Neural crest cell (in vitro differentiated cells): ENCODE data around the gene GPR15. TPM values are rescaled to one million over a fixed set of nuclear protein-coding genes. Genes with fewer than 3 reads are reported as not detected.

ENCODE experiments used
- DNase-seq: peaks from one replicate; pipeline ENCODE4 v3.0.0; 2021; ENCODE audit warnings: low read depth, mixed read lengths, low spot score
- H3K27ac Mint-ChIP-seq: one replicate; pipeline ENCODE4 v1.8.0; 2021; ENCODE audit warnings: mild to moderate bottlenecking, mixed read lengths; ENCODE audit not compliant: unreplicated experiment
- H3K27me3 Mint-ChIP-seq: 2 replicates; pipeline ENCODE4 v1.8.0; 2021; ENCODE audit warnings: low read depth, mild to moderate bottlenecking, mixed read lengths
- H3K36me3 Mint-ChIP-seq: 2 replicates; pipeline ENCODE4 v1.8.0; 2021; ENCODE audit warnings: low read depth, mild to moderate bottlenecking, mixed read lengths
- H3K4me1 Mint-ChIP-seq: 2 replicates; pipeline ENCODE4 v1.8.0; 2021; ENCODE audit warnings: mixed read lengths
- H3K4me3 Mint-ChIP-seq: one replicate; pipeline ENCODE4 v1.8.0; 2021; ENCODE audit warnings: mild to moderate bottlenecking, mixed read lengths
- H3K9me3 Mint-ChIP-seq: 2 replicates; pipeline ENCODE4 v1.8.0; 2021; ENCODE audit warnings: mixed read lengths
- total RNA-seq: library from RNA; stranded (reverse); gene quantifications from 2 replicates; pipeline ENCODE4 v1.2.1, GENCODE V29; 2021
- TF ChIP-seq, protein P1 (sequence below): fragments of 200-600 bp; sonication (generic); conservative IDR thresholded peaks from 2 replicates; pipeline ENCODE4 v1.5.0; 2021; ENCODE audit warnings: antibody characterized with exemption, mild to moderate bottlenecking

GPR15 gene
- total RNA-seq, 1 donor from 2014 or later: not detected

DNA sequence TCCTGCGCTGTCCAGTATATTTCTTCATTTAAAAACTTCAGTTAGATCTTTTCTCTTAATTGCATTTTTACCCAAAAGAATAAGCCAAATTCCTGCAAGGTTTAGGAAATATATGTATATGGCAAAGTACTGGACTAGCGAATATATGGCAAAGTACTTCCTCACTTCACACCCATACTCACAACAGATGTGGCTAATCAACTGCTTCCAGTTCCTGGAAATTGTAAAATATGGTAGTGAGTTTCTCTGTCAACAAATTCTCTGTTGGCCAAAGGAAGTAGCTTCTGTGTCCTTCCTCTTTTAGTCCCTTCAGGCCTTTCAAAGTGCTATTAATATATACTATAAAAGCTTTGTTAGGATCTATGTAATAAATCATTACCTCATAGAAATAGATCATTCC, 22.0 kb downstream of the GPR15 start:
- Mint-ChIP-seq H3K36me3 (no peaks in the 10 kb centered on the region), H3K27ac (no peak overlapping the region), H3K4me1 (no peaks in the 10 kb centered on the region), H3K9me3 (no peaks in the 10 kb centered on the region), H3K4me3 (no peak overlapping the region), H3K27me3 (peaks cover 5% of the 10 kb centered on the region)
- TF ChIP-seq, protein P1, sequence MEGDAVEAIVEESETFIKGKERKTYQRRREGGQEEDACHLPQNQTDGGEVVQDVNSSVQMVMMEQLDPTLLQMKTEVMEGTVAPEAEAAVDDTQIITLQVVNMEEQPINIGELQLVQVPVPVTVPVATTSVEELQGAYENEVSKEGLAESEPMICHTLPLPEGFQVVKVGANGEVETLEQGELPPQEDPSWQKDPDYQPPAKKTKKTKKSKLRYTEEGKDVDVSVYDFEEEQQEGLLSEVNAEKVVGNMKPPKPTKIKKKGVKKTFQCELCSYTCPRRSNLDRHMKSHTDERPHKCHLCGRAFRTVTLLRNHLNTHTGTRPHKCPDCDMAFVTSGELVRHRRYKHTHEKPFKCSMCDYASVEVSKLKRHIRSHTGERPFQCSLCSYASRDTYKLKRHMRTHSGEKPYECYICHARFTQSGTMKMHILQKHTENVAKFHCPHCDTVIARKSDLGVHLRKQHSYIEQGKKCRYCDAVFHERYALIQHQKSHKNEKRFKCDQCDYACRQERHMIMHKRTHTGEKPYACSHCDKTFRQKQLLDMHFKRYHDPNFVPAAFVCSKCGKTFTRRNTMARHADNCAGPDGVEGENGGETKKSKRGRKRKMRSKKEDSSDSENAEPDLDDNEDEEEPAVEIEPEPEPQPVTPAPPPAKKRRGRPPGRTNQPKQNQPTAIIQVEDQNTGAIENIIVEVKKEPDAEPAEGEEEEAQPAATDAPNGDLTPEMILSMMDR: no peak
- DNase-seq: no peak

GRCh38 chr3:98554580-98554979, 22.8 kb downstream of the GPR15 start:
- Mint-ChIP-seq H3K4me3 (no peak overlapping the region), H3K27ac (no peak overlapping the region), H3K4me1 (no peaks in the 10 kb centered on the region), H3K36me3 (no peaks in the 10 kb centered on the region), H3K9me3 (no peaks in the 10 kb centered on the region), H3K27me3 (peaks cover 7% of the 10 kb centered on the region)
- no peak for DNase-seq
- TF ChIP-seq, protein P1: no peak

DNA sequence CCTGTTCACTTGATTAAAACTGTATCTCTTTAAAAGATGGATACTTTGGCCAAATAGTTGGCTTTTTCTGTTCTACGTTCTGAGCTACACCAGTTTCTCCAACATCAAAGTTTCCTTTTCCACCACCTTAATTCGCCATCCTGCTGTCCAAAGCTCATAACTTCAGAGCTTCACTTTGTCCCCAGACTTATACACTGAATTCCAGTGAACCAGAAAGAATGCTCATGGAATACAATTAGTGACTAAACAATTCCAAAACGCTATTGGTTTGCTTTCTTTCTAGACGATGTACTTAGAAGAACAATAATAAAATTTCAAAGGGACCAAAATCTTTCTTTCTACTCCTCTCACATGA, 23.2 kb downstream of the GPR15 start:
- H3K27ac Mint-ChIP-seq: no peak overlapping the region
- no peak overlapping the region for H3K4me3 Mint-ChIP-seq
- TF ChIP-seq, protein P1: no peak
- H3K4me1 Mint-ChIP-seq: no peaks in the 10 kb centered on the region
- no peaks in the 10 kb centered on the region for H3K9me3 Mint-ChIP-seq
- no peaks in the 10 kb centered on the region for H3K36me3 Mint-ChIP-seq
- peaks cover 7% of the 10 kb centered on the region for H3K27me3 Mint-ChIP-seq
- DNase-seq: no peak

- Mint-ChIP-seq H3K27ac (no peak overlapping the region), H3K9me3 (no peaks in the 10 kb centered on the region), H3K4me1 (no peaks in the 10 kb centered on the region), H3K4me3 (no peak overlapping the region), H3K36me3 (no peaks in the 10 kb centered on the region), H3K27me3 (peaks cover 7% of the 10 kb centered on the region)
- TF ChIP-seq, protein P1: no peak
- no peak for DNase-seq
Measured at GRCh38 chr3:98556164-98557130, 24.7 kb downstream of the GPR15 start.

GRCh38 chr3:98557324-98558010, 25.7 kb downstream of the GPR15 start:
- peaks cover 7% of the 10 kb centered on the region for H3K27me3 Mint-ChIP-seq
- H3K9me3 Mint-ChIP-seq: no peaks in the 10 kb centered on the region
- no peaks in the 10 kb centered on the region for H3K4me1 Mint-ChIP-seq
- DNase-seq: no peak
- no peak overlapping the region for H3K4me3 Mint-ChIP-seq
- no peak overlapping the region for H3K27ac Mint-ChIP-seq
- H3K36me3 Mint-ChIP-seq: no peaks in the 10 kb centered on the region
- TF ChIP-seq, protein P1: no peak
